Stimulated activated CD4-positive, alpha-beta T cell treated with anti-CD3 and anti-CD28 coated beads, Interleukin-1b, Interleukin-23, amount 100 ng/mL, for 1 hour (primary cell): ENCODE measurements around the gene CAB39.

Experiments used
- DNase-seq, 2 donors: peaks; one replicate each; pipeline ENCODE4 v3.0.0-alpha.2; 2020; ENCODE audit warnings: low read depth in 2 of 2

CAB39 gene

DNA sequence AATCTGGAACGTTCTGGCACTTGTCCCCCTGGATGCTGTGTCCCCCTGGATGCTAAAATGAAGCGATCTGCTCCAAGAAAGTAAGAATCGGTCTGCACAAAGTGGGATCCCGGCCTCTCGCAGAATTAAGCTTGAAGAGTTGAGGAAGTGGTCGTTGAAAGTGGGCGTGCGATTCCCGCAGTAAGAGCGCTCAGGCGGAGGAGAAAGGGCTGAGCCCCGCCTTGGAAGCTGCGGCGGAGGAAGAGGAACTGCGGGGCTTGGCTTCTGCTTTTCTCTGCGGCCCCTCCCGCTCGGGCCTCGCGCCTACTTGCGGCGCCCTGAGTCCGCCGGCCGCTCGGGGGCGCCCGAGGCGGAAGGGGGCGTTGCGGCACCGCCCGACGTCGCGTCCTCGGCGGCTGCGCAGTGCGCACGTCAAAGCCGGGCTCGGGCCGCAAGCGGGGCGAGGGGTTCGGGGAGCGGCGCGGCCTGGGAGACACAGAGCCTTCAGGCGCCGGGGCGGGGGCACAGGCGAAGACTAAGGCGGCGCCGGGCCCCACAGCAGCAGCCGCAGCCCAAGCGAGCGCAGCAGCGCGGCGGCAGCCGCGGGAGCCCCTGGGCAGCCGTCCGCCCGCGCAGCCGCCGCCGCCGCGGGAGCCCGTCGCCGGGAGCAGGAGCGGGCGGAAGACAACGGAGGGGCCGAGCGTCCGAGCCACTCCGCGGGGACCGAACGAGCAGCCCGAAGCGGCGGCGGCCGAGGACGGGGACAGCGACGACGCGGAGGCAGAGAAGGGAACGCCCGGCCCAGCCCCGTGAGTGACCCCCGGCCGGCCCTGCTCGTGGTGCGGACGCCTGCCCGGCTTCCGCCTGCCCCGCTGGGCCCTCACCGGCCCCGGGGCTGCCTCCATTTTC, at the start of gene CAB39:
TSS of gene CAB39 (plus strand) at position 400 of the 888 bp plus-strand sequence. CDS start 47,160 bp downstream, outside the sequence.
- DNase-seq: peak; percentile 65 to 74

DNA sequence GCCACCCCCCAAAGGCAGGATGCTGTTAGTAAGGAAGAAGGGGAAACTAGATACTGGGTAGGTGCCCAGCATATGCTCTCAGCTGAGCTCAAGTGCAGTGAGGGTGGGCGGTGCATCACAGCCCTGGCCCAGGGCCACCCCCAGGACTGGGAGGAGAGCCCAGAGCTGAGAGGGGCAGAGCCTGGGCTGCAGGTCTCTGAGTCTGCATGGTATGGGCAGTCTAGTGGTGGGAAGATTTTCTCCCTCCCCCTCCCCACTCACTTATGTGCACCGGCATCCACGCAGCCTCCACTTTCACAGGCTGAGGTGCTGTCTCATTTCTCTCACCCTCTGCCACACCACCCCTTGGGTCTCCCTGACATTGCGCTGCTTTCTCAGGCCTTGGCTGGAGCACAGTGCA, 48.5 kb upstream of the CAB39 start:
- DNase-seq: no peak

DNA sequence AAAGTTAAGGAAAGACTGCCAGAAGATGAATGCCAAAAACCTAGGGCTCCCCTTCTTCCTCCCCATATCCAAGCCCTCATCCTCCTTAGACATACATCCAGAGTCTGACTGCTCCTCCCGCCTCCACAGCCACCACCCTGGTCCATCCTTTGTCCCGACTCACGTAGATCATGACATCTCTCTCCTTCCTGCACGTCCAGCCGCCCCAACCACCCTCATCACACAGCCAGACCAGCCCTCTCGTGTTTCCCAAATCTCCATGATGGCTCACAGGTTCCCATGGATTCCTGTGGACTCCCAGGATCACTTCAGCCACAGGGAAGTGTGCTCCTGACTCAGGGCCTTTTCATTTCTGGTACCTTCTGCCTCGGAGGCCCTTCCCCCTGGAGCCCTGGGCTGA, 47.8 kb upstream of the CAB39 start:
- DNase-seq: no peak

DNA sequence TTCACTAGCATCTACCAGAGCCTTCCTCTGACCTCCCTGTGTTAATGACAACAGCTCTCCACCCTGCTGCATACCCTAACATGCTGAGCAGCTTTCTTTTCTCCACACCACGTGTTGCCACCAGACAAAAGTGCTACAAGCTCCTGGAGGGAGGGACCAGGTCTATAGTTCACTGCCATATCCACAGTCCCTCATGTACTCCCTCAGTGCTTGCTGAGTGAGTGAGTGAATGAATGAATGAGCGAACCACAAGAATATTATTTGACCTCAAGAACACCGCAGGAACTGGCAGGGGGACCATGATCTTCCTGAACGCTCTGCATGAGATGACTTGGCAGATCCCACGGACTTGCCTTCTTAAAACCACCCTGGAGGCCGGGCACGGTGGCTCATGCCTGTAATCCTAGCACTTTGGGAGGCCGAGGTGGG, 47.4 kb upstream of the CAB39 start:
- DNase-seq: no peak

DNA sequence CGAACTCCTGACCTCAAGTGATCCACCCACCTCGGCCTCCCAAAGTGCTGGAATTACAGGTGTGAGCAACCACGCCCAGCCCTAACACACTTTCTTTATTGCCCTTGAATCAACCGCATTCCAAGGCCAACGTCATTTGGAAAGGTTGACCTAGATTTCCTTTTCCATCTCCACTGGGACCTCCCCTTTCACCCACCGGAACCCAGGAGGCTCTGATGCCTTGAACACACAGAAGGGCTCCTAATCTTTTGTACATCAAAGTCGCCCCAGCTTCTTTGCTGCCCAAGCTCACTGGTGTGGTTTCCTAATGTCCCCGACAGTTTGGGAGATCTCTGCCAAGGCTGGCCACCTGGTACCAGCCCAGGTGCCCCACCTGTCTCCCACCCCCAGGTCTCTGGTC, 46.2 kb upstream of the CAB39 start:
- no peak for DNase-seq

DNA sequence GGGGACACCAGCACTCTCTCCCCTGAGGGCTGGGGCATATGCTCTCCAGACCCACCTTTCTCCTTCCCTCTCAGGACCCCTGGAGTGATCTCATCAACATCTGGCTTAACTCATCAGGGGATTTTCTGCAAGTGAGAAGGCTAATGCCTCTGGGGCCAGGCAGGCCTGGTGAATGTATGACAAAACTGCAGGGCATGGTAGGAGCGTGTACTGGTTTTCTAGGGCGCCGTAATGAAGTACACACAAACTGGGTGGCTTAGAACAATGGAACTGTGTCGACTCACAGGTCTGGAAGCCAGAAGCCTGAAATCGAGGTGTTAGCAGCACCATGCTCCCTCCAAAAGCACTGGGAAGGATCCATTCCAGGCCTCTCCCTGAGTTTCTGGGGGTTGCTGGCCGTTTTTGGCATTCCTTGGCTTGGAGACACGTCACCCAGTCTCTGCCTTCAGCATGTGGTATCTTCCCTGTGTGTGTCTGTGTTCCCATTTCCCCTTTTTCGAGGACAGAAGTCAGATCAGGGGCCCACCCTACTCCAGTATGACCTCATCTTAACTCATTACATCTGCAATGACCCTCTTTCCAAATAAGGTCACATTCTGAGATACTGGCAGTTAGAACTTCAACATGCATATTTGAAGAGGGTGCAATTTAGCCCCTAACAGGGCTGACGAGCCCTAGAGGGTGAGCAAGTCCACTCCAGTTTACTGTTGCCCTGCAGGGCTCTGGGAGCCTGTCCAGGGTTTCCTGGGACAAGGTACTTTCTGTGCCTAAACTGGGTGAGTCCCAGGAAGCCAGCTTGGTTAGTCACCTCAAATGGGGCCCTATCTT, 45.5 kb upstream of the CAB39 start:
- no peak for DNase-seq

DNA sequence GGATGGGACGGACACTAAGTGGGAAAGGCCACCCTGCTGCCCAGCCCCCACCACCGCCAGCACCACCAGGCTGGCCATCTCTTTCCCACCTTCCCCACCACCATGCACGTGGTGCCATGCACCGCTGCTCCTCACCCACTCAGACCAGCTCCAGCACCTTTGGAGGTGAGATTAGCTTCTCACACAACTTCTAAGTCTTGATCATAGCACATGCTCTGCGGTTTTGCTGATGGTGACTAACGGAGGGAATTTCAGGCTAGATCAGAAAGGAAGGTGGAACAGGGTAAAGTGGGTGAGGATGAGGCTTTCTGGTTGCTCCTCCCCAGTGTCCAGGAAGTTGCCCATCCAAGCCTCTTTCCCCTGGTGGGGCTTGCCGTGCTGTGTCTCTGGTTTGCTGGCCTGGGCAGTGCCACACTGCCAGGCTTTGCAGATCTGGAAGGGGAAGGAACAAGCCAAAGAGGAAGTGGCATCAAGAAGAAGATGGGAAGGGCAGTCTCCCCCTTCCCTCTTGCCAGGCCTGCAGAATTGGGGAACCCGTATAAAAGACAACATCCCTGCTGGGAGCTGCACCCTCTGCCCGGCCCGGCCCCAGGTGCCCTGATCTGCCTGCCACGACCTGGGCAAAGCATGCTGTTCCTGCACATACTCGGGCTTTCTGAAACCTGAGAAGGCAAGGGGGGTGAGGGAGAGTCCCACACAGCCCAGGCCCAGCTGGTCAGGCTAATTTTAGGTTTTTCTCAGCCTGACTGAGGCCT, 44.3 kb upstream of the CAB39 start:
- DNase-seq: no peak

DNA sequence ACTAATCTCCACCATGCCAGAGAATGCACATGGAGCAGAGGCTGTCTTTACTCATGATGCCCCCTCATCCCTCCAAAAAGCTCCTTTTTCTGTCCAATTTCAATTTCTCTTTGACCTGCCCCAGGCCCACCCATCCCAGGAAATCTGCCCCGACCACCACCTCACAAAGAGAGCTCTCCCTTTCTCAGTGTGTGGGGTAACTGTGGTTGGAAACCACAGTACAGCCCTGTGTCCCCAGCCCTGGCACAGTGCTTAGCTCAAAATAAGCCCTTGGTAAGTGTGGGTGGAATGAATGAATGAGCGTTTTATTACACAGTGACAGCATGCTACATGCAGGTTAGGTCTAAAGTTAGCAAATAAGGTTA, 43.7 kb upstream of the CAB39 start:
- no peak for DNase-seq

DNA sequence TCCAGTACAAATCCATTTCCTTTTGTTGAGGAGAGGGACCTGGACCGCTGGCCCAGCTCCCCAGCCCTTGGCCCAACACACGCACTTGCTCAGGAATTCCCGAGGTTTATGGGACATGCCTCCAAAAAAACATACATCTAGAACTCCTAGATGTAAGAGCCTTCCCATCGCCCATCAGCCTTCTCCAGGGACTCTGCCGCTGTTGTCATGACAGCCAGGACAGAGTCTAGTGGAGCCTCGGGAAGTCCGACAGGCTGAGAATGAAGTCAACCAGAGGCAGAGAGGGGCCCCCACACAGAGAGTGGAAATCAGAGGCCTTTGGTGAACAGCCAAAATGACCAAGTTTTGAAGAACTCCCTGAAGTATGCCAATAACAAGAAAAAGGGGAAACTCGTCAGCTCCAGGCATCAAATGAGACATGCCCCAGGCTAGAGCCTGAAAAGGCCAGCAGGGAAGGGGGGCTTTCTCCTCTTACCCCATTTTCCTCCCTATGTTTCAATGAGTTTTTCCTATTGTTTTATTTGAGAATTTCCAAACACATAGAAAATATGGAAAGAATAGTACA, 43.2 kb upstream of the CAB39 start:
- DNase-seq: no peak

DNA sequence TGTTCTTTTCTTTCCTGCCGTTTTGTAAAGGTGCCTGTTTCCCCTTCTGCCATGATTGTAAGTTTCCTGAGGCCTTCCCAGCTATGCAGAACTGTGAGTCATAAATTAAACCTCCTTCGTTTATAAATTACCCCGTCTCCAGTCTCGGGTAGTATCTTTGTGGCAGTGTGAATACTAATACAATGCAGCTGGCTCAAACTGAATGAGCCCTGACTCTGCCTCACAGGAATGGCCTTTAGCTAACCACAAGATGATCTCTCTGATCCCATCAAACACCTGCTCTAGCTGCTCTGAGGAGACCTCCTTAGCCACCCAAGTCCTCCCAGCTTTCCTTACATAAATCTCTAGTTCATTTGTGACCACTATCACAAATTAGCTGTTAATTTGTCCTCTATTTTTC, 41.5 kb upstream of the CAB39 start:
- no peak for DNase-seq

DNA sequence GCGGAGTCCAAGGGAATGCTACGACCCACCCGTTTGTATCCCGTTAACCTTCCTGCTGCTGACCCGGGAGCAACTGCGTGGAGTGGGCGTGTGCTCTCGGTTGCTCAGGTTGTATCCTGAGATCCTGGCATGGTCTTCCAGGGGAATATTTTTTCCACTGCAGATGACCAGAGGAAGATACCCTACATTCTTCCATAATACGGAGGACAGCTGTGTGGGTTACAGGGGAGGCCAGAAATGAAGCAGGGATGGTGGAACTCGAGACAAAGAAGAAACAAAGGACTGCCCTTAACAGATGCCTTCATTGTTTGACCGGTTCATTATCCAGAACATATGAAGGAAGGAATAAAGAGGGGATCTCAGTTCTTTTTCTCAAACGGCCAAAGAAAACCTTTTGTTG, 39.8 kb upstream of the CAB39 start:
- DNase-seq: no peak

DNA sequence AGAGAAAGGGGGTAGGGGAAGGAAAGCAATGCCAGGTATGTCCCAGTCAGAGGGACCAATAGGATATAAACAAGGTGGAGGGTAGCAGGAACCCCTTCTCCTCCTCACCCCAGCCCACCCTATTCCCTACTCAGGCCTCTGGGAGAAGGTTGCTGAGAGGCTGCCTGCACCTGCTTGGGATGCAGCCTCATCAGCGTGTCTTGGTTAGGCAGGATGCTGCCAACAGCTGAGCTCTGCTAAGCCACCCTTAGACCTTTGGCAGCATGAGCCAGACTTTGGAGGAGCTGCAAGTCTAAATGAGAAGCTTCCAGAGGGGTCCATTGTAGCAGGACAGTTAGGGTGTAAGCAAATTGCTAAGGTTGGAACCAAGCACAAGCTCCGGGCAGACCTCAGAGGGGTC, 38.2 kb upstream of the CAB39 start:
- DNase-seq: no peak

DNA sequence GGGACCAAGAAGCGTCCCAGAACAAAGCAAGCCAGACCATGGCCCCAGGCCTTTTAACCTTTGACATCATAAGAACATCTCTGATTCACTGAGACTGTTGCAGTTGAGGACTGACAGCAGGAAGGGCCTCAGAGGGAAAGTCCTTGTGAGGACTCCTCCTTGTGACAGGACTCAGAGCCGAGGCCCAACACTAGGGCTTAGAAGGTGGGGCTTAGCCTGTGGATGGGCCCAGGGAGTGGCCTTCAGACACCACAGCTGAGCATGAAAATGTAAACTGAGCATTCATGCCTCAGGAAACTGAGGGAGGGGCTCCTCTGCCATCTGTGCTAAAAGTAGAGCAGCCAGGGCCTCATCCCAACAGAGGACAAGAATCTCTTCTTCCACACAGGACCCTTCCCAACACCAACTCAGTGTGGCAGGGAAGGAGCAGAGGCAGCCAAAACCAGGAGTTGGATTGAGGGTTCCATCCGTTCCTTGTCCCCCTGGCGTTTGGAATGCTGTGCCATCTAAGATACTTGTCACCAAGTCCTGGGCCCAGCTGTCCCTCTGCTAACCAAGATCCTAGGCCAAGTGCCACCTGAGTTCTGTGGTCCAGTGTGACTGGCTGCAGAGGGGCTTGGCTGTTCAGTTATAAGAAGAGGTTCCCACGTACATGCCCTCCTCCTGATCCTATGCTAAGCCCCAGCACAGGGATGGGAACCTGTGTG, 37.5 kb upstream of the CAB39 start:
- DNase-seq: no peak

DNA sequence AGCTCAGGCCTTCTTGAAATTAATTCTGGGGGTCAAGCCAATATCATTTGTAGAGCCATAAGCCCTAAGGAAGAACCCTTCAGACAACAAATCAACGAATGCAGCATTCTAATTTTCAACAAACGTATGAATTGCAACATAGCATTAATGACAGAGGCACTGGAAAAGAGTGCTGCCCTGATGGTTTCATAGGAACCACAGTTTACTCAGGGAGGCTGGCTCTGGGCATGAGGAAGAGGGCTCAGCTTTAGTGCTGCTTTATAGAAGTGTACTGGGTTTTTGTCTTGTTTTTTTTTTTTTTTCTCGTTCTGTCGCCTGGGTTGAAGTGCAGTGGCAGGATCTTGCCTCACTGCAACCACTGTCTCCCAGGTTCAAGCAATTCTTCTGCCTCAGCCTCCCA, 36.1 kb upstream of the CAB39 start:
- no peak for DNase-seq

DNA sequence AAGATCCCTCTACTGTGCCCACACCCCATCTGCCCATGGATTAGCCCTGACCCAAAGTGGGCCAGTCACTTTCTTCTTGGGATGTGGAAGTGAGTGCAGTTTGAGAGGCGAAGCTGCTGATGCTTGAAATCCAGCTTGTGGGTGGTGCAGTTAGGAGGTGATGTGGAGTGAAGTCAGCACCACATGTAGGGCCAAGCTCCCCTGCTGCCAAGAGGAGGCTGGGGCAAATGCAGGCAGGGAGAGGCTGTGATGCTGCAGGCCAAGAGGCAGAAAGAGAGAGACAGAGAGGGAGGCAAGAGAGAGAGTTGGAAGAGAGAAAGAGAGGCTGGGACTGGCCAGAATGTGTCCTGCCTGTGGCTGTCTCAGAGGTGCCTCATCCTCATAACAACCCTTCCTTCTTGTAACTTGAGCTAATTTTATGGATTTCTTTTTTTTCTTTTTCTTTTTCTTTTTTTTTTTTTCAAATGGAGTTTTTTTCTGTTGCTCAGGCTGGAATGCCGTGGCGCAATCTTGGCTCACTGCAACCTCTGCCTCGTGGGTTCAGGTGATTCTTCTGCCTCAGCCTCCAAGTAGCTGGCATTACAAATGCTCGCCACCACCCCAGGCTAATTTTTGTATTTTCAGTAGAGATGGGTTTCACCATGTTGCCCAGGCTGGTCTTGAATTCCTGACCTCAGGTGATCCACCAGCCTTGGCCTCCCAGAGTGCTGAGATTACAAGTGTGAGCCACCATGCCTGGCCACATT, 35.3 kb upstream of the CAB39 start:
- no peak for DNase-seq

DNA sequence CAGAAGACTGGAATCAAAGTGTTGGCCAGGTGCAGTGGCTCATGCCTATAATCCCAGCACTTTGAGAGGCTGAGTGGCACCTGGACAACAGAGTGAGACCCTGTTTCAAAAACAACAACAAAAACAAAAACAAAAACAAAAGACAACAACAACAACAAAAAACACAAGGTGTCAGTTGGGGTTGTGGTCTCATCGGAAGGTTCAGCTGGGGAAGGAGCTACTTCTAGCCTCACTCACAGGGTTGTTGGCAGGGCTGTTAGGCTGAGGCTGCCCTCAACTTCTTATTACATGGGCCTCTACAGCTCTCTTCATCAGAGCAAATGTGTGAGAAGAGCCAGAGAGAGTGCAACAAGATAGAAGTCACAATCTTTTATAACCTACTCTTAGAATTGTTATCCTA, 34.6 kb upstream of the CAB39 start:
- no peak for DNase-seq

DNA sequence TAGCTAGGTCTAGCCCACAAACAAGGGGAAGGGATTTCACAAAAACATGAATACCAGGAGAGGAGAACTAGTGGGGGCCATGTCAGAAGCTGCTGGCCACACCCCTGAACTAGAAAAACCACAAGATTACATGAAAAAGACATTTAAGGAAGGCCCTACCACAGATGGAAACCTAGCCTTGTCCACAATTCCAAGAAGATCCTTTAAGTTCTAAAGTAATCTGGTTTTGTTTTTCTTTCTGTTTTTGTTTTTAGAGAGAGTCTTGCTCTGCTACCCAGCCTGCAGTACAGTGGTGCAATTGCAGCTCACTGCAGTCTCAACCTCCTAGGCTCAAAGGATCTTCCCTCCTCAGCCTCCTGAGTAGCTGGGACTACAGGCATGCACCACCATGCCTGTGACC, 34.2 kb upstream of the CAB39 start:
- no peak for DNase-seq

DNA sequence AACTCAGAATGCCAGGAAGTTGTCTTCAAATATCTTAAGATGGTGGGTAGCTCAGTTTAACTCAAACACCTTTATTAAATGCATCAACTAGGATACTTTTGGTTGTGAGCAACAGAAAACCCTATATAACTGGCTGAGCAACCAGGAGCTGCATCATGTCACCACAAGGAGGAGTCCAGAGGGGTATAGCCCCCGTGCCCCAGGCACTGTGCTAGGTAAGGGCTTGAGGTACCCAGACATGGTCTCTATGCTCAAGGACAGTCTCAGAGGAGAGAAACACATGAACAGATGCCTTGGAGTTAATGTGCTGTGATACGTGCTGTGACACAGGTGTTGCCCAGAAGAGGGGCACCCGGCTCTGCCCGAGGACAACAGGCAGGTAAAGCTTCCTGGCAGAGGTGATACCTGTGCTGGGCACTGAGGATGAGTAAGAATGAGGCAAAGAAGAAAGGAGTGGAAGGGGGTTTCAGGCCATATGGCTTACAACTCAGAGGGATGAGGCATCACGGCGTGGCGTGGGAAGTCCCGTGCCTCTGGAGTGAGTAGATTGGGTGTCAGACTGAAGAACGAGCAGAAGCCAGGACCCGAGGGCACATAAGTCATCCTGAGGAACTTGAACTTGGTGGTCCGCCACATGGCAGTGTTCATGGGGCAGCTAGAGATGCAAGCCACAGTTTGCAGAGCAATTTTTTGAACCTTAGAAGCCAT, 32.0 kb upstream of the CAB39 start:
- DNase-seq: no peak

DNA sequence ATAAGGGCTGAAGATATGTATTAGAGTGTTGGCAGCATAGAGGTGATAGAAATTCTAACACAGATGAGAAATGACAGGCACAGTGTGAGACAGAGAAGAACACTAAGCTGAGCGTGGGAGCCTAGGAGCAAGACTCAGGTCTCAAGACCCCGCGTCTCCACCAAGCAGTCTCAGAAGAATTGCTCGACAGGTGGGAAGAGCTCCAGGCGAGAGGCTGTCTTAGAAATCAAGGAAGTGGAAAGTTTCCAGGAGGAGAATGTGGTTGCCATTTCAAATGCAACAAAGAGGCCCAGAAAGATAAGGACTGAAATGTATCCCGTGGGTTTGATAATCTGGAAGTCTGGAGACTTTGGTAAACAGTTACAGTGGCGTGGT, 31.5 kb upstream of the CAB39 start:
- DNase-seq: no peak

DNA sequence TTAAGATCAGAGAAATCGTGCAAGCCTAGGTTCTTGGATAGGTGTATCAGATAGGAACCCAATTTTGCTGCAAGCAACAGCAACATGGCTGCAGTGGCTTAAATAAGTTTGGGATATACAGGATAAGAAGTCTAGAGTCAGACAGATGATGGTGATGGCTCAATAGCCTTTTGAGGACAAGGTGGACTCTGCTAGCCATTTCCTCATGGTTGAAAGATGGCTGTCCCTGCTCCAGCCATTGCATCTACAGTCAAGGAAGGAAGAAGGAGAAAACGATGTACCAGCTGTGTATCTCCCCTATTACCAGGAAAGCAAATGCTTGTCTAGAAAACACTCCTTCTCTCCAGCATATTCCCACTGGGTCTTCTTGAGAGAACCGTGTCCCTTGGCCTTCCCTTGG, 30.1 kb upstream of the CAB39 start:
- DNase-seq: no peak
